Stomach (tissue), 4 donors: ENCODE data around the gene GRXCR2.

Experiments
- EP300 ChIP-seq: sonication (generic); formaldehyde crosslinking; IDR thresholded peaks from one replicate; pipeline ENCODE4 v1.6.1; 2017; ENCODE audit warnings: antibody characterized with exemption
- TF ChIP-seq, protein P1 (sequence below), 7 experiments: fragments of 450-650 bp in 4 of 7; fragments of 200-600 bp in 3 of 7; sonication (generic) in 3 of 7; IDR thresholded peaks; one replicate each; pipeline ENCODE4 v1.5.1; 2016 to 2019; ENCODE audit warnings: antibody characterized with exemption in 7 of 7, control low read depth in 2 of 7, mild to moderate bottlenecking in 1 of 7

DNA sequence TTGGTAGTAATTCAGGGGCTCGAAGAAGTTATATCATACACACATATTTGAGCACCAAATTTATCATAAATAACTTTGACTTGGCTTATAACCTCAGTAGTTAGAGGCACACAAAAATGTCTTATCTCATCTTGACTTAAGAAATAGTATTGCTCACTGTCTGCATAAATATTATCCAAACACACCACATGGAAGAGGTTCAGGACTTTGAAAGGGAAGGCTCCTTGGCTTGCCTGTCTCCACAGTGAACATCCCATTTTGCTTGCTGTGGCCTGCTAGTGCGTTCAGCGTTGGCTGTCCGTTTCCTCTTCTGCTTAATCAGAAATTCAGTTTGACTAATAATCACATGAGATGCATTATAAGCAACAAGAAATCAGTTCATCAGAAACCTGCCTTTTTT lies 13.9 kb downstream of the GRXCR2 start:
- TF ChIP-seq, protein P1, sequence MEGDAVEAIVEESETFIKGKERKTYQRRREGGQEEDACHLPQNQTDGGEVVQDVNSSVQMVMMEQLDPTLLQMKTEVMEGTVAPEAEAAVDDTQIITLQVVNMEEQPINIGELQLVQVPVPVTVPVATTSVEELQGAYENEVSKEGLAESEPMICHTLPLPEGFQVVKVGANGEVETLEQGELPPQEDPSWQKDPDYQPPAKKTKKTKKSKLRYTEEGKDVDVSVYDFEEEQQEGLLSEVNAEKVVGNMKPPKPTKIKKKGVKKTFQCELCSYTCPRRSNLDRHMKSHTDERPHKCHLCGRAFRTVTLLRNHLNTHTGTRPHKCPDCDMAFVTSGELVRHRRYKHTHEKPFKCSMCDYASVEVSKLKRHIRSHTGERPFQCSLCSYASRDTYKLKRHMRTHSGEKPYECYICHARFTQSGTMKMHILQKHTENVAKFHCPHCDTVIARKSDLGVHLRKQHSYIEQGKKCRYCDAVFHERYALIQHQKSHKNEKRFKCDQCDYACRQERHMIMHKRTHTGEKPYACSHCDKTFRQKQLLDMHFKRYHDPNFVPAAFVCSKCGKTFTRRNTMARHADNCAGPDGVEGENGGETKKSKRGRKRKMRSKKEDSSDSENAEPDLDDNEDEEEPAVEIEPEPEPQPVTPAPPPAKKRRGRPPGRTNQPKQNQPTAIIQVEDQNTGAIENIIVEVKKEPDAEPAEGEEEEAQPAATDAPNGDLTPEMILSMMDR (IDR thresholded peaks at IDR 0.05) = no peak
- TF ChIP-seq EP300 = no peak
